ENCODE measurements around the gene FUT8. TPM values are rescaled to one million over a fixed set of nuclear protein-coding genes. Genes with fewer than 3 reads are reported as not detected.
"Not testable (repeated sequence)": the region's sequence is repeated elsewhere in the genome, so short reads cannot be mapped to it uniquely, and the experiment has no call there.

FUT8 gene
- total RNA-seq, 1 experiment from 2014 or later = 52.9 TPM

DNA sequence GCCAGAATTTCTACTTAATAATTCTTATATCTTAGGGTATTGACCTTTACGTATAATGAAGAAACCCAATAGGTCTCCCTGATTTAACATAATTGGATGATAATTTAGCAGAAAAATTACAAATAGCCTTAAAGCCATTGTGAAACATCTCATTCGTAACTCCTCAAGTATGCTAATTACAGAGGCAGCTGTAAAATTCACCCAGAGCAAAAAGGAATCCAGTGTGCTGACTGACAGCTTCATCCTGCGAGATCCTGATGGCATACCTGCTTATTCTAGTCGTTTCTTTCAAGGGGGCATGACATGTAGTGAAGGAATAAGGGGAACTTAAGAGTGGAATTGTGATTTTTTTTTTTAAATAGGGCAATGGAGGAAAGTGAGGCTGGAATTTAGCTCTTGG is 291.5 kb downstream of the FUT8 start:
- no peak for DNase-seq (ENCODE audit: low read depth)

DNA sequence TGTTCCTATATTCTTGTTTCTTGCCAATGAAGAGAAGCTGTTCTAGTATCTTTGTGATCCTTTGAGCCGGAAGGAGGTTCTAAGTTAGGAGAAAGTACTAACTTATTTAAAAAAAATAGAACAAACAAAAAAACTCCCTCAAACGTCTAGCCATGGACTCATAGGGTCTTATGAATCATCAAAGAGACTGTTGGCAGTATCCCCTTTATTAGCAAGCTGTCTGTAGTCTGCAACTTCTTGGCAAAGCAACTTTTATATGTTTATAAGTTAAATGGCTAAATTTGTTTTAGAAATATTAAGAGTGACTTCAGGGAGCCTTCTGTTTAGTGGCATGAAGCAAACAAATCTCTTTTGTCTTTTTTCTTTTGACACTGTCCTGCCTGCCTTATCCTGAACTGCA is 291.9 kb downstream of the FUT8 start:
- DNase-seq (ENCODE audit: low read depth) = peak; percentile 30

DNA sequence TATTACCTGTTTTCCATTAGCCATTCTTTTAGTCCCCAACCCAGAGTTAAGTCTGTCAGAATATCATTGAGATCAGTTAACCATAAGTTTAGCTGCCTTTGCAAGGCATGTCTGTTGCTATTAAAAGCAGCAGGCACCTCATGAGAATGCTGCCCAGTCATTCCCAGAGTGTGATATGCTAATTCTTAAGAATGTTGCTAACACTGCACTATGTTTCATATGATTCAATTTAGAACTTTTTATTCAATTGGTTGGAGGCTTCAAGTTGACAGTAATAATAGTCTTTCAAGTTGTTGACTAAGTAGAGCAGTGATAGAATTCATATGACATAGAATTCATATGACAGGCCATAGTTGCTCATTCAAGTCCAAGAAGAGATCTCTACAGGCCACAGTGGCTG is 292.3 kb downstream of the FUT8 start:
- DNase-seq (ENCODE audit: low read depth) = peak; percentile 4

DNA sequence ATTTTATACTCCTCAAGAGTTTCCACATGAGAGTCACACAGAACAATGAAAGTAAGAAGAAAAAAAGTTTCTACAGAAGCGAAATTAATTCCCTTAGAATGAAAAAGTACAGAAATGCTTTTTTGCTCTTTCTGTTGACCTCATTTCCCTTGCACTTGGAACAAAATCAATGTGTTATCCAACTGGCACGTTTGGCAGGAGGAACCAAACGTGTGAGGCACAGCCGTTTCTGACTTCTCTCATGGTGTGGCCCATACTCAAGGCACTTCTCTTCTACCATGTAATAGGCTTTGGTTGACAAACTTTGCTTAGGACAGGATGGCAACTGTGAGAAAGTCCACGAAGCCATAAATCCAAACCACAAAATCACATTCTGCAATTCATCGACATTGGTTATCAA is 297.0 kb downstream of the FUT8 start:
- peak; percentile 6 for DNase-seq (ENCODE audit: low read depth)

DNA sequence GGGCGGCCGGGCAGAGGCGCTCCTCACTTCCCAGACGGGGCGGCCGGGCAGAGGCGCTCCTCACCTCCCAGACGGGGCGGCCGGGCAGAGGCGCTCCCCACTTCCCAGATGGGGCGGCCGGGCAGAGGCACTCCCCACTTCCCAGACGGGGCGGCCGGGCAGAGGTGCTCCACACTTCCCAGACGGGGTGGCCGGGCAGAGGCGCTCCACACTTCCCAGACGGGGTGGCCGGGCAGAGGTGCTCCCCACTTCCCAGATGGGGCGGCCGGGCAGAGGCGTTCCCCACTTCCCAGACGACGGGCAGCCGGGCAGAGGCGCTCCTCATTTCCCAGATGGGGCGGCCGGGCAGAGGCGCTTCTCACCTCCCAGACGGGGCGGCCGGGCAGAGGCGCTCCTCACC is 304.3 kb downstream of the FUT8 start:
- DNase-seq (ENCODE audit: low read depth) = not testable (repeated sequence)

DNA sequence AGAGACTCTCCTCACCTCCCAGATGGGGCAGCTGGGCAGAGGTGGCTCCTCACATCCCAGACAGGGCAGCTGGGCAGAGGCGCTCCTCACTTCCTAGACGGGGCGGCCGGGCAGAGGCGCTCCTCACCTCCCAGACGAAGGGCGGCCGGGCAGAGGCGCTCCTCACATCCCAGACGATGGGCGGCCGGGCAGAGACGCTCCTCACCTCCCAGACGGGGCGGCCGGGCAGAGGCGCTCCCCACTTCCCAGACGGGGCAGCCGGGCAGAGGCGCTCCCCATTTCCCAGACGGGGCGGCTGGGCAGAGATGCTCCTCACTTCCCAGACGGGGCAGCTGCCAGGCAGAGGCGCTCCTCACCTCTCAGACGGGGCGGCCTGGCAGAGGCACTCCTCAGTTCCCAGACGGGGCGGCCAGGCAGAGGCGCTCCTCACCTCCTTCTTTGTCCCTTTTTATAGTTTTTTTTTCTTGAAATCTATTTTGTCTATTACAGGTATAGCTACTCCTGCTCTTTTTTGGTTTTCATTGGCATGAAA is 304.9 kb downstream of the FUT8 start:
- not testable (repeated sequence) for DNase-seq (ENCODE audit: low read depth)

DNA sequence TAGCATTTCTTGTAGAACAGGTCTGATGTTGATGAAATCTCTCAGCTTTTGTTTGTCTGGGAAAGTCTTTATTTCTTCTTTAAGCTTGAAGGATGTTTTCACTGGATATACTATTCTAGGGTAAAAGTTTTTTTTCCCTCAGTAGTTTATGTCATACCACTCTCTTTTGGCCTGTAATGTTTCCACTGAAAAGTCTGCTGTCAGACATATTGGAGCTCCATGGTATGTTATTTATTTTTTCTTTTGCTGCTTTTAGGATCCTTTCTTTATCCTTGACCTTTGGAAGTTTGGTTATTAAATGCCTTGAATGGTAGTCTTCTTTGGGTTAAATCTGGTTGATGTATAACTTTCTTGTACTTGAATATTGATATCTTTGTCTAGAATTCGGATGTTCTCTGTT is 306.1 kb downstream of the FUT8 start:
- no peak for DNase-seq (ENCODE audit: low read depth)

DNA sequence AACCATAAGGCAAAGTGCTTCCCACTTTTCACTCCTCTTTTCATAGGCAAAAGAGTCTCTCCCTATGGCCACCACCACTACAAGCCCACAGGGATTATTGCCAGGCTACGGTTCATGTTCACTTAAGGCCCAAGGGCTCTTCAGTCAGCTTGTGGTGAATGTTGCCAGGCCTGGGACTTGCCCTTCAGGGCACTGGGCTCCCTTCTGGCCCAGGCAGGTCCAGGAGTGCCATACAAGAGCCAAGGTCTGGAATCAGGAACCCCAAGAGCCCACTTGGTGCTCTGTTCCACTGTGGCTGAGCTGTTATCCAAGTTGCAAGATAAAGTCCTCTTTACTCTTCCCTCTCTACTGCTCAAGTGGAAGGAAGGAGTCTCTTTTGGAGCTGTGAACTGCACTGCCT is 307.6 kb downstream of the FUT8 start:
- DNase-seq (ENCODE audit: low read depth) = no peak

DNA sequence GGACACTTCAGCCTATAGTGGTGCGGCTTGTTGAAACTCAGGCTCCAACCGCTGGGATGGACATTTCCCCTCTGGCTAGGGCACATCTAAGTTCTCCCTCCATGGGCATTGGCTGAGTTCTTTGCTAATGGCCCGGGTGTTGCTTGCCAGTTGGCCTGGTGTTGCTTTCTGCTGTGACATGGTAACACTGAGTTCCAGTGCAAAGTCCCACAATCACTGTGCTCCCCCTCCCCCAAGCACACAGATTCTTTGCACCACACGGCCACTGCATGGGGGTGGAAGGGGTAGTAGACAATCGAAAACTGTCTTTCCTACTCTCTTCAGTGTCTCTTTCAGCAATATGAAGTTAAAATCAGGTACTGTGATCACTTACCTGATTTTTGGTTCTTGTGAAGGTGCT is 308.2 kb downstream of the FUT8 start:
- no peak for DNase-seq (ENCODE audit: low read depth)

DNA sequence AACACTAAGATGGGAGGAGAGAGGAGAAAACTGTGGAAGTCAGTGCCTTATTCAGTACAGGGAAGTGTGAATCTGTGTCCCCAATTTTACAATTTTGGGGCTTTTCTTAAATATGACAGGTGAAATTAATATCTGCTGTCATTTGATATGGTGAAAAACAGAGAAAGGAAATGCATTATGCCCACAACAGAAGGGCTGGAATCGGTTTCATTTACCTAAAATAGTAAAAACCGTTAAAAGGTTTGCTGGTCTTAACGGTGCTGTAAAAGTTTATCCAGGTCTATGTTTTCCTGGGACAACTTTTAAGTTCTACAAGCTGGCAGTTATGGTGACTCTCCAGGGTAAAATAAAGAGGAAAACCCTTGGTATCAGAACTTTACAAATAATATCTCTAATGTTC is 310.8 kb downstream of the FUT8 start:
- DNase-seq (ENCODE audit: low read depth) = no peak

DNA sequence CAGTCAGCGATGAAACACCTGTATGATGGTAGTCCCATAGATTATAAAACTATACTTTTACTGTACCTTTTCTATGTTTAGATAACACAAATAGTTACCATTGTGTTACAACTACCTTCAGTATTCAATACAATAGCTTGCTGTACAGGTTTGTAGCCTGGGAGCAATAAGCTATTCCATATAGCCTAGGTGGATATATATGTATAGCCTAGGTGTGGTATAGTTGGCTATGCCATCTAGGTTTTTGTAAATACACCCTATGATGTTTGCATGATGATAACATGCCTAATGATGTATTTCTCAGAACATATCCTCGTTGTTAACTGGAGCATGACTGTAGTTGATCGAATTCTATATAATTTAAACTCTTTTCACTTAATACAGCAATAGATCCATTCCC is 316.1 kb downstream of the FUT8 start:
- no peak for DNase-seq (ENCODE audit: low read depth)

DNA sequence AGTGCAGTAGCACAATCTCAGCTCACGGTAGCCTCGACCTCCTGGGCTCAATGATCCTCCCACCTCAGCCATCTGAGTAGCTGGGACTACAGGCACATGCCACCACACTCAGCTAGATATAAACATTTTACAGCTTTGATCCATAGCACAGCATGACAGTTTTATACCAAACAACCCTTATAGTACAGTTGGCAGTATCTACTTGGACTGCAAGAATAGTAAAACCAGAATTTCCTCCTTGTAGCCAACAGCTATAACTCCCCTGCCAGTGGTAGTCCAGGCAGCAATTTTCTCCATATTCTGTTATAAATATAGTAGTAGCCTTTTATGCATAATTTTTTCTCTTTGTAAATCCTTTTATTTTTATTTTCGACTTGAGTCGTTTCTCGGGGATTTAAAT is 317.0 kb downstream of the FUT8 start:
- no peak for DNase-seq (ENCODE audit: low read depth)

DNA sequence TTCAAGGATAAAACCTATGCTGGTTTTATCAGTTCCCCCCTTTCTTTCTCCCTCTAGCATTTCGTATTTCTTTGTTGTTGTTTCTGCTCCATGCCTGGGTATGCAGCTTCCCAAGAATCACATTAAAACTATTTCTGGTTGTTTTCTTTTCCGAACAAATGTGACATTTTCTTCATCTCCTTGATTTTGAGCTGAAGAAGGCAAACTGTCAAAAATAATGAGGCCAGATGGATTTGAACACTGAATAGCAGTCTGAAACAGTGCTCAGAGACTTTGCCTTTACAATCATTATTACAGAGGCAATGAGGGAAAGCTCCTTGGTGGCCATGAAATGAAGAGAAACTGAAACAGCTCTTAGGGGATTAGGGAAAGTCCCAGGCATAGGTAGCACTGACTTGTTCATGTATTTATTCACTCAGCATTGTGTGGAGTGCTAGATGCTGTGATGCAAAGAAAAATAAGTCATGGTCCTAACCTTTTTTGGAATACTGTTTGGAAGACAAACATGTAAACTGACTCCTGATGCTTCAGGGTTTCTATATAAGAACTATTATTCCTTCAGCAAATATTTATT is 319.5 kb downstream of the FUT8 start:
- no peak for DNase-seq (ENCODE audit: low read depth)

DNA sequence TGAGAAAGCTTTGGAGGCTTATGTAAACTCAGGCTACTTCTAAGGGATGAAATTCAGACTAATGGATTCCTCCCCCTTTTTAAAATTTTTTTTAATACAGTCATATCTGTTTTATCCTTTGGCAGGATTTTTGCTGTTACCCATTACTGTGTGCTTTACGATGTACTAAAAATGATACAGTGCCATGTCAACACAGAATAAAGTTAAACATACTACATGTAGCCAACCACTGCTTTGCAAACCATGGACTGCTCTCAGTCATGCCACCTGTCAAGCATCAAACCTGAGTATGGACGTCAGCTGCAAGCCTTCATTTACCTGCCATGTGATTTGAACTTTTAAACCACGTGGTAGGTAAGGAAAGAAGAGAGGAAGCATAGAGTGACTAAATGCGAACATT is 325.8 kb downstream of the FUT8 start:
- no peak for DNase-seq (ENCODE audit: low read depth)

DNA sequence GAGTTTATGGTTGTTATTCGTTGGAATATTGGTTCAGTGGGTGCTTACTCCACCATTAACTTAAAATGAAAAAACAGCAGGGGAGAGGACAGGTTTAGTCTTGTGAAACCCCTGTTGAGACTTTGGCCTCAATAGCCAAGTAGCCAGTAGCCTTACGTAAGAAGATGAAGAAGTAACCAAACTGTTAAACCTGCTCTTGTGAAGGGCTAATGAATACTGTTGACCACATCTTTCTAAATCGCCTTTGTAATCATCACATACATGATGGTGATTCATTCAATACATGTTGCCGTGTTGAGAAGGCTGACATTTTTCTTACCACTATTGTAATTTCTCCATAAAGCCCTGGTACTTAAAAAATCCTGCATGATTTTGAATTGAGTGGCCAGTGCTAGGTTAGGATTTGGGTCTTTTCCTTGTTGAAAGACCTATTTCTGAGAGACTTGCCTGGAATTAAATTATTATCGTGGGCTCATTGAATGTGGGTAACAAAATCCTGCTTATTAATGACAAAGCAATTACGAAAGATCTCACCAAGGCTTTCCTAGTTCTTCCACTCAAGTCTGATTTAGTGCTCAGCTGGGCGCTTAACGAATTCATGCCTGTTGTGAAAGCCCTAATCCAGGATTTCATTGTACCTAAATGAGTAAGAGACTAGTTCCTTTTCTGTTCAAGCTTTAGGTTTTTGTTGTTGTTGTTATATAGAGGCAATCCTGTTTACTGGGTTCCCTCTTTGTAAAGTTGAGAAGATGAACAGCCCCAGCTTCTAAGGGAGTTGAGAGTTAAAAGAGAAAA is 333.1 kb downstream of the FUT8 start:
- DNase-seq (ENCODE audit: low read depth) = no peak

DNA sequence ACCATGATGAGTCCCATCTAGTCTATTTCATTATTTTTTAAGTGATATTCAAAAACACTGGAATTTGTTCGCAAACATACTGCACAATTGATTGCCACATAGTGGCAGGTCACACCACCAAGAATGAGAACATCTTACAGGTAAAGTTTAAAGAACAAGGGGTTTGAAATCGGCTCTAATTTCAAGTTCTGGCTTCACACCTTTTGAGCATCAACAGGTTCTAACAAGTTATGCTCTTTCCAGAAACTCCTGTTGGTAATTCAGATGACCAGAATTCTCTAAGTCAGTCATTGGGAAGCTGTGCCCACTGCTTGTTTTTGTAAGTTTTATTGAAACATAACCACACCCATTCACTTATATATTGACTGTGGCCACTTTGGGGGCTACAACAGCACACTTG is 336.3 kb downstream of the FUT8 start:
- DNase-seq (ENCODE audit: low read depth) = no peak

DNA sequence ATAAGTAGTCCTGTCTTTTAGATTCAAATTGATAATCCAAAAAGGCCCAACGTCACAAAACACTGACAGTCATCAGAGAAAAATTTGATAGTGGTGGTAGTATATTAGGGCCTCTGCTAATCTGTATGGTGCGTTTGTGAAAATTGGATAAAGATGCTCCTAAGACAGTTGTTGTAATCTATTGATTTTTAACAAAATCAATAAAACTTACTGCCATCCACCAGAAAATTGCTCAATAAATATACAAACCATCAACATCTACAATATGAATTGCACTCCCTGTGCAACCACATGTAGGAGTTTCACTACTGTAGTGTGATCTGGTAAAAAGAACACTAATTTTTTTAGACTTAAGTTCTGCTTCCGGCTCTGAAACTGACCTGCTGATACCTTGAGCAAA is 336.8 kb downstream of the FUT8 start:
- no peak for DNase-seq (ENCODE audit: low read depth)

DNA sequence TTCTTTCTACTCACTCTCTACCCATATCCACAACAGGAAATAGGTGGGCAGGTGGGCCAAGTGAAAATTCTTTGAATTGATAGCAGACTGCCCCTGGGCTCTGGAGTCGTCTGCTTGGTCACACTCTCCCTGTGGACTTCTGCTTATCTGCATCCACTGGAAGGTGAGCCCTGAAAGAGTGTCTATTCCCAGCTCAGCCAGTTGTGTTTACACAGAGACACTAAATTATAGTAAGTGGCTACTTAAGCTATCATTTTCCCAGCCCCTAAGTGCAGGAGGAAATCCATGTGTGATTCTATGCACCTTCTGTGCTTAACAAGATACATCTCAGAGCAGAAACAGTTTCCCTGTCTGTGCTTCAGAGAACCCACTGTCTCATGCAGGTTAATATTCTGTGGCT is 338.4 kb downstream of the FUT8 start:
- no peak for DNase-seq (ENCODE audit: low read depth)

DNA sequence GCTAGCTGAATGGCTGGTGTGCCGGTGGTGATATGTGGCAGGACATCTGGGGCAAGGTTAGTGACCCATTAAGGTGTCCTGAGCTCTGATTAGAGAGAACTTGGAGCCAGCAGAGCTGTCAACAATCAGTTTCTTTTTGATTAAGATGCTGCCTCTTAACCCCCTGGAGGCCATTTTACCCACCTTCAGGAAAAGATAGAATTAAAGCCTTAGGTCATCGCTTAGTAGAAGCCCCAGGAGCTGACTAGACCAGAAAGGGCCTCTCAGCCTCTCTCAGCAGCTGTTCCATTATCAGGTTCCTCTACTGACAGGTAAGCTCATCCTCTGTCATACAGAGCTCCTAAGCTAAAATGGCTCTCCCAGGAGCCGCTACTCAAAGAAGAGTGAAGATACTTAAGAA is 339.0 kb downstream of the FUT8 start:
- no peak for DNase-seq (ENCODE audit: low read depth)

DNA sequence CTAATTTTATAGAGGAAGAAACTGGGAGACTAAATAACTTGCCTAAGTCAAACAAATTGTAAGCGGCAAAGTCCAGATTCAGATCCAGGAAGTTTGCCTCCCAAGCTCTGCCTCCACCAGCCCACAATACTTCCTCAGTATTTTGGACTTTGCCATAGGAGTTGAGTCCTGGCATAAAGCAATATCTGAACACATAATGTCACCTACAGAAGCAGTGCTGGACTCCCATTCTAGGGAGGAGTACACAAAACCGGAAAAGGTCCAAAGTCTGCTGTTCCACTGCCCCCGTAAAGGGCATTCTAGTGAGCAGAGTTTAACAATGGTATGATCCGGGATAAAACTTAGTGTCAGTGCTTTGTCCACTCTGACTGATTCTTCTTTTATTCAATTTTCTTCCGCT is 340.5 kb downstream of the FUT8 start:
- DNase-seq (ENCODE audit: low read depth) = no peak

DNA sequence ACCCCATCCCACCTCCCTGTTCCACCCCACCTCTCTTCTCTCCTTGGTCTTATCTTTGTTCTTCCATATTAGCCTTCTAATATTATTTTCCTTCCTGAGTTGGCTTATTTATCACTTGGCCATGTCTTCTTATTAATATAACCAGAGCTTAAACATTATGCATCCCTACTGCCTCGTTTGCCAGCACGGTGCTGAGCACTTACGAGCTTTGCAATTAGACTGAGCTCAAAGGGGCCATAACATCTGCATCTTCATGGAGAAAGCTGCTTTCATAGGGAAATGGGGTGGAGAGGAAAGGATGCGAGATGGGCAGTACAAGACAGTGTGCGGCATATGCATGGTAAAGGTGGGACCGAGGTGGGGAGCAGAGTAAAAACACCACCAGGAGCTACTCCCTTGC is 342.8 kb downstream of the FUT8 start:
- no peak for DNase-seq (ENCODE audit: low read depth)

DNA sequence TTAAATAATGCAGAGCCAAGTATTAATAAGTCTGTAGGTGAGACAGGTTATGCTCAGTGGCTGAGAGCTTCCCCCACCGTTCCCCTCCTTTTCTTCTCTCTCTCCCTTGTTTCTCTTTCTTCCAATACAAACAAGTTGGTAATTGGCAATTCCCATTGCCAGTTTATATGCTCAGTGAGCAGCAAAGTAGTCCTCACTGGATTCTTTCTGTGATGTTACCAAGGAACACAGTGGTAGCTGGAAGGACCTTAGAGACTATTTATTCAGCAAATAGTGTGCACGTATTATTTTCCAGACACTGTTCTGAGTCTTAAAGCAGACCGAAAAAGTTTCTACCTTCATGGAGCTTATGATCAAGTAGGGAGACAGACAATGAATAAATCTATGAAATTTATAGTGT is 344.4 kb downstream of the FUT8 start:
- no peak for DNase-seq (ENCODE audit: low read depth)

DNA sequence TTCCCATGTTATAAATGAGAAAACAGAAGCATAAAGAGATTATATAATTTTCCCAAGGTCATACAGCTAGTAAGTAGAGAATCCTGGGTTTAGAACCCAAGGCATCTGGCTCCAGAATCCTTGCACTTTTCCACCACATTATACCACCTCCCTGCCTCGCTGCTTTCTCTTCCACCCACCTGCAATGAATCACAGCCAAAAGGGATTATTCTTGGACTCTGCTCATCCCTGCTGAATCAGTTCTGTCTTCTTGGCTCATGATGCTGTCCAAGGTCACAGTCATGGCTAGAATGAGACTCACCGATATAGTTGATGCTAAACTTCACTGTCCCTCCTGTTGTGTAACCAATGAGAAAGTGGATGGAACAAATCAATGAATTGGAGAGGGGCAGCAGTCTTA is 356.6 kb downstream of the FUT8 start:
- DNase-seq (ENCODE audit: low read depth) = no peak

All from LHCN-M2 (cell line).